Amniotic epithelial cell (primary cell): ENCODE data around the gene MTX3.

Experiments
- DNase-seq: peaks from one replicate; pipeline ENCODE4 v3.0.0-alpha.2; 2010; ENCODE audit warnings: low read depth

MTX3 gene

GRCh38 chr5:79934681-79935080 is 56.4 kb downstream of the MTX3 start:
- DNase-seq, result no peak

DNA sequence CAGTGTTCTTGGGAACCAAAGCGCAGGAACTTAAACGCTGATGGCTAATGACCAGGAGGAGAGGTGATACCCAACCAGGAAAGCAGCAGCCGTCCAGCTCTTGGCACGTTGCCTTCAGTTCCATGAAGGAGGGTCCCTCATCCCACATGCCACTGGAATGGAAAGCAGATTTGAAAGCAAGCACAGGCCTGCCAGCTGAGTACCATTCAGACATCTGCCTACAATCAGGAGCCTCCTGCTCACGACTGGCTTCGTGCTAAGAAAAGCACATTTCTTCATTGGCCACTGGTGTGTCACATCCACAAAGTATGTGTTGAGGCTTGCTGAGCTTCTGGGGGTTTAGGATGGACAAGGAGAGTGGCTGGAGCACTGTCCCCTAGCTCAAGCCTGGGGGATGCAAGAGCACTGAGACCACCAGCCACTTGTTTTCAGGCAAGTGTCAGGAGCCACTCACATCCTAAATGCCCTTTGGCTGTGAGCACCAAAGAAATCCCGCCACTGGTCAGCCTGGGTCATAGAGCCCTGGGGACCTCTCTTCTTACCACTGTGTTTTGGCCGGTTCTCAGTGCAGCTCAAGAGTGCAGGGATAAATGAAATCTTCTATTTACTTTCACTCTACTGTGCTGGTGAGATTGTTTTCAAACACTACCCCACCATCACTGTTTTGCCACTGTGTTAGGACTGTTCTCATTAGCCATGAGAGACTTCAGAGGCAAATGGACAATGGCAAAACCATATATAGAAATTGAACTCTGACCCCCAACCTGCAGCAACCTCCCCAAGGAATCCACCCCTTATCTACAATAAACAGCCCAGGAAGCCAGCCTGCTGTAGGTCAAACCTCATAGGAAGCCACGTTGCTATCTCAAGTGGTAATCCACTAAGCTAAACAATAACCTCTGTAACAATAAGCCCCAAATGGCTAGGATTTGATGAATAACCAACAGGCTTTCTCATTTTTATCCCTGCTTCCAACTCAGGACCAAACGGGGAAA is 58.3 kb downstream of the MTX3 start:
- no peak for DNase-seq

DNA sequence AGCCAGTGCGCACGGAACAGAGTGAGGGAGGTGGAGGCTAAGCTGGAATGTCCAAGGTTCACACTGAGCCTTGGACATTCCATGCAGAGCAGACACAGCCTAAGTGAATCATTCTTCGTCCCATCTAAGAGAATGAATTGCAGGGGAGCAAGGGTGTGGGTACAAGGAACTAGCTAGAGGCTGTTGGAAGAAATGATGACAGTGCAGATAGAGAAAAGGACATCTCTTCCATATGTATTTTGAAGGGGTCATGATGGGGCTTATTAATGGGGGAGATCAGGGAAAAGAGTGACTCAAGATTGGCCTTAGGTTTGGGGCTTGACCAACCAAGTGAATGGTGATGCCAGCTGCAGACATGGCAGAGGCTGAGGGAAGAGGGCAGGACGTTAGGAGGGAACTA is 59.2 kb downstream of the MTX3 start:
- no peak for DNase-seq

DNA sequence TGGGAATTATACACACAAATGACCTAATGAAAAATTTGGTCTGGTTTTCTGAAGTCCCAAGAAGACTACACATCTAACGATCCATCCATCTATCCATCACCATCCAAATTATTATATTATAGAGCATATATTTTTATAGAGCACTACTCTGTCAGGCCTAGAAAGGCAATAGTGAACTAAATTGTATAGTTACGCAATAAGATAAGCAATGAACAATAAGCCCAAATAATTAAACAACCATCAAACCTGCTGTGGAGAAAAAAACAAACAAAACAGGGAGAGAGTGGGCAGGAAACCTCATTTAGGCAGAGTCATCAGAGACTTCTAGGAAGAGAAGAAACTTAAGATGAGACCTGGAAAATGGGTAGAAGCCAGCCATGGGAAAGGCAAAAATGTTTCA is 59.7 kb downstream of the MTX3 start:
- DNase-seq, result no peak

- no peak for DNase-seq
Observed at GRCh38 chr5:79929095-79929494, 62.0 kb downstream of the MTX3 start.
